DMS53 treated with DMSO at 0.1 percent for 48 hours (cell line): ENCODE measurements around the gene SVIL.
"Not testable (repeated sequence)": the region's sequence is repeated elsewhere in the genome, so short reads cannot be mapped to it uniquely, and the experiment has no call there.

ENCODE experiments used
- DNase-seq: peaks from one replicate; lab custom pipeline; 2025; ENCODE audit not compliant: unreplicated experiment; lab: John Stamatoyannopoulos, UW

The SVIL gene

GRCh38 chr10:29522918-29523317 is 111.9 kb downstream of the SVIL start:
- no peak for DNase-seq

GRCh38 chr10:29522061-29522855 is 112.5 kb downstream of the SVIL start:
- no peak for DNase-seq

- no peak for DNase-seq
Observed at GRCh38 chr10:29519659-29520058, 115.1 kb downstream of the SVIL start.

GRCh38 chr10:29517352-29517923 is 117.3 kb downstream of the SVIL start:
- DNase-seq = no peak

GRCh38 chr10:29516309-29516932 is 118.3 kb downstream of the SVIL start:
- not testable (repeated sequence) for DNase-seq

- DNase-seq = not testable (repeated sequence)
Observed at GRCh38 chr10:29515879-29516278, 118.9 kb downstream of the SVIL start.

GRCh38 chr10:29515104-29515503 is 119.7 kb downstream of the SVIL start:
- not testable (repeated sequence) for DNase-seq

GRCh38 chr10:29514306-29514705 is 120.5 kb downstream of the SVIL start:
- no peak for DNase-seq

- DNase-seq = no peak
Observed at GRCh38 chr10:29512425-29512974, 122.3 kb downstream of the SVIL start.

GRCh38 chr10:29511806-29512205 is 123.0 kb downstream of the SVIL start:
- not testable (repeated sequence) for DNase-seq

GRCh38 chr10:29510483-29511157 is 124.2 kb downstream of the SVIL start:
- DNase-seq = not testable (repeated sequence)

- no peak for DNase-seq
Observed at GRCh38 chr10:29508554-29509244, 126.1 kb downstream of the SVIL start.

- DNase-seq = not testable (repeated sequence)
Observed at GRCh38 chr10:29507750-29508149, 127.0 kb downstream of the SVIL start.

GRCh38 chr10:29506324-29506921 is 128.3 kb downstream of the SVIL start:
- DNase-seq = not testable (repeated sequence)

- no peak for DNase-seq
Observed at GRCh38 chr10:29502351-29502750, 132.4 kb downstream of the SVIL start.

- DNase-seq = no peak
Observed at GRCh38 chr10:29501692-29502091, 133.1 kb downstream of the SVIL start.

GRCh38 chr10:29499993-29500537 is 134.7 kb downstream of the SVIL start:
- no peak for DNase-seq

GRCh38 chr10:29496341-29497162 is 138.2 kb downstream of the SVIL start:
- DNase-seq = peak; percentile 52

GRCh38 chr10:29495366-29495765 is 139.4 kb downstream of the SVIL start:
- DNase-seq = no peak
